HL-60 (cell line): Measurements from ENCODE around the gene DKK3.

Experiments used
- DNase-seq, 2 experiments: peaks; one replicate each; pipeline ENCODE4 v3.0.0-alpha.2; 2010 to 2020; ENCODE audit warnings: low read depth in 1 of 2, low spot score in 1 of 2
- H3K27ac ChIP-seq: fragments of 250-450 bp; sonication (Bioruptor Pico); replicated peaks from 2 replicates; pipeline ENCODE4 v1.5.1; 2020; ENCODE audit warnings: mild to moderate bottlenecking, moderate library complexity
- H3K27me3 ChIP-seq: fragments of 250-450 bp; sonication (Bioruptor Pico); 2 replicates; pipeline ENCODE4 v1.5.1; 2021; ENCODE audit warnings: mild to moderate bottlenecking, moderate library complexity; ENCODE audit not compliant: insufficient read depth, poor library complexity, severe bottlenecking
- H3K4me3 ChIP-seq: replicated peaks from 2 replicates; pipeline ENCODE4 v1.5.1; 2011; ENCODE audit warnings: mild to moderate bottlenecking, control low read depth, low read length; ENCODE audit not compliant: insufficient read depth
- CTCF ChIP-seq: IDR thresholded peaks from one replicate; pipeline ENCODE4 v1.5.1; 2011; ENCODE audit warnings: low read length, control low read depth, inconsistent platforms; ENCODE audit not compliant: insufficient read depth
- GABPA ChIP-seq: IDR thresholded peaks from 2 replicates; pipeline ENCODE4 v1.6.1; 2012; ENCODE audit warnings: low read depth
- POLR2AphosphoS5 ChIP-seq: IDR thresholded peaks from 2 replicates; pipeline ENCODE4 v1.6.1; 2012; ENCODE audit warnings: low read depth
- REST ChIP-seq: IDR thresholded peaks from 2 replicates; pipeline ENCODE4 v1.6.1; 2012; ENCODE audit warnings: low read depth; ENCODE audit not compliant: insufficient replicate concordance
- SPI1 ChIP-seq: IDR thresholded peaks from 2 replicates; pipeline ENCODE4 v1.6.1; 2012; ENCODE audit warnings: low read depth, mild to moderate bottlenecking, borderline replicate concordance

The DKK3 gene

GRCh38 chr11:11947825-11948224, 60.6 kb downstream of the DKK3 start:
- H3K27ac ChIP-seq: no peak overlapping the region

GRCh38 chr11:11946878-11947277, 61.5 kb downstream of the DKK3 start:
- no peak overlapping the region for H3K27ac ChIP-seq
- H3K27me3 ChIP-seq: no peaks in the 10 kb centered on the region
- DNase-seq: no peak
- TF ChIP-seq SPI1 (no peak), CTCF (no peak), GABPA (no peak)
- no peak overlapping the region for H3K4me3 ChIP-seq

More at GRCh38 chr11:11947825-11948224, 60.6 kb downstream of the DKK3 start:
- TF ChIP-seq SPI1 (no peak), CTCF (no peak), GABPA (no peak), POLR2AphosphoS5 (no peak), REST (no peak)
- no peak for DNase-seq
- H3K27me3 ChIP-seq: no peaks in the 10 kb centered on the region
- no peak overlapping the region for H3K4me3 ChIP-seq

GRCh38 chr11:11946180-11946579, 62.2 kb downstream of the DKK3 start:
- H3K27me3 ChIP-seq: no peaks in the 10 kb centered on the region
- H3K4me3 ChIP-seq: no peak overlapping the region
- H3K27ac ChIP-seq: no peak overlapping the region
- TF ChIP-seq SPI1 (no peak), GABPA (no peak), REST (no peak), POLR2AphosphoS5 (no peak), CTCF (no peak)
- DNase-seq: no peak

GRCh38 chr11:11944444-11944843, 64.0 kb downstream of the DKK3 start:
- H3K4me3 ChIP-seq: no peak overlapping the region
- H3K27ac ChIP-seq: no peak overlapping the region
- H3K27me3 ChIP-seq: no peaks in the 10 kb centered on the region
- DNase-seq: peak in 1 of 2 experiments; percentile 29
- TF ChIP-seq REST: no peak
- no peak for TF ChIP-seq POLR2AphosphoS5
- TF ChIP-seq CTCF: no peak
- TF ChIP-seq SPI1: no peak
- TF ChIP-seq GABPA: no peak
